Neural progenitor cell (in vitro differentiated cells): Measurements from ENCODE around the gene D2HGDH.

Source experiments
- CTCF ChIP-seq: fragments of 200-600 bp; sonication (generic); IDR thresholded peaks from 2 replicates; pipeline ENCODE4 v1.5.1; 2017; ENCODE audit warnings: antibody characterized with exemption, mild to moderate bottlenecking
- EZH2phosphoT487 ChIP-seq: fragments of 200-600 bp; sonication (generic); IDR thresholded peaks from 2 replicates; pipeline ENCODE4 v1.6.1; 2017; ENCODE audit warnings: antibody characterized with exemption

- no peak for TF ChIP-seq CTCF
- no peak for TF ChIP-seq EZH2phosphoT487
These were observed 60.9 kb downstream of the D2HGDH start for GRCh38 chr2:241795021-241795999.
